H1 (cell line): ENCODE data around the gene PDGFD. TPM values are rescaled to one million over a fixed set of nuclear protein-coding genes. Genes with fewer than 3 reads are reported as not detected.
"Not testable (repeated sequence)": the region's sequence is repeated elsewhere in the genome, so short reads cannot be mapped to it uniquely, and the experiment has no call there.

ENCODE experiments used
- CTCF ChIA-PET: fragments of 300-600 bp; sonication (Branson Sonifier 250); formaldehyde crosslinking; loops from one replicate; lab custom pipeline; 2021; ENCODE audit not compliant: partially characterized antibody; lab: Charles Lee
- POLR2A ChIA-PET: fragments of 300-600 bp; sonication (Branson Sonifier 250); formaldehyde crosslinking; loops from one replicate; lab custom pipeline; 2021; ENCODE audit warnings: inconsistent platforms; ENCODE audit not compliant: partially characterized antibody; lab: Charles Lee
- DNase-seq, 2 experiments: peaks; one replicate each; pipeline versions ENCODE4 v3.0.0 to v3.0.0-alpha.2; 2010 to 2022; ENCODE audit warnings: low spot score in 2 of 2, low read depth in 1 of 2, mixed read lengths in 1 of 2
- FAIRE-seq: peaks from 2 replicates; lab custom pipeline; 2011; peaks lifted over from hg19 to GRCh38; lab: Jason Lieb, UNC
- H2AFZ ChIP-seq: 2 replicates; pipeline ENCODE4 v1.8.1; 2012; ENCODE audit warnings: low read length, inconsistent platforms
- H2AK5ac ChIP-seq: 2 replicates; pipeline ENCODE4 v1.6.1; 2013; ENCODE audit warnings: low read depth, low read length
- H2BK120ac ChIP-seq: replicated peaks from 2 replicates; pipeline ENCODE3; 2013; ENCODE audit warnings: low read depth, low read length, inconsistent platforms
- H2BK12ac ChIP-seq: 2 replicates; pipeline ENCODE4 v1.6.1; 2013; ENCODE audit warnings: low read depth, low read length
- H2BK15ac ChIP-seq: 2 replicates; pipeline ENCODE4 v1.6.1; 2013; ENCODE audit warnings: low read length
- H2BK20ac ChIP-seq: 2 replicates; pipeline ENCODE4 v1.6.1; 2013; ENCODE audit warnings: low read length
- H2BK5ac ChIP-seq: 2 replicates; pipeline ENCODE4 v1.6.1; 2013; ENCODE audit warnings: low read depth, low read length
- H3K14ac ChIP-seq: 2 replicates; pipeline ENCODE4 v1.6.1; 2013; ENCODE audit warnings: inconsistent platforms; ENCODE audit not compliant: insufficient read length
- H3K18ac ChIP-seq: 2 replicates; pipeline ENCODE4 v1.6.1; 2013; ENCODE audit warnings: low read length; ENCODE audit errors: extremely low read depth
- H3K23ac ChIP-seq: 2 replicates; pipeline ENCODE4 v1.6.1; 2013; ENCODE audit warnings: inconsistent platforms; ENCODE audit not compliant: insufficient read length
- H3K23me2 ChIP-seq: 2 replicates; pipeline ENCODE4 v1.6.1; 2013; ENCODE audit warnings: low read depth, low read length
- H3K27ac ChIP-seq: 2 replicates; pipeline ENCODE4 v1.6.1; 2011; ENCODE audit warnings: low read depth, low read length, inconsistent platforms
- H3K27me3 ChIP-seq, 4 experiments: replicated peaks in 1 of 4; 1 replicate in 1 of 4; 2 replicates in 3 of 4; pipeline versions ENCODE4 v1.6.1 to v1.8.1; 2011 to 2013; ENCODE audit warnings: low read length in 3 of 4, mild to moderate bottlenecking in 3 of 4, inconsistent platforms in 2 of 4, mixed read lengths in 2 of 4, moderate library complexity in 1 of 4; ENCODE audit not compliant: control insufficient read depth in 3 of 4, insufficient read depth in 3 of 4; ENCODE audit errors: extremely low read depth in 1 of 4
- H3K36me3 ChIP-seq, 4 experiments: 2 replicates each; pipeline versions ENCODE4 v1.6.1 to v1.8.1; 2011 to 2013; ENCODE audit warnings: mild to moderate bottlenecking in 4 of 4, low read length in 3 of 4, moderate library complexity in 2 of 4, control low read depth in 1 of 4, inconsistent platforms in 1 of 4; ENCODE audit not compliant: insufficient read depth in 4 of 4, control insufficient read depth in 2 of 4
- H3K4ac ChIP-seq: replicated peaks from 2 replicates; pipeline ENCODE3; 2013; ENCODE audit warnings: low read length, low read depth, mixed read lengths, inconsistent platforms; ENCODE audit not compliant: insufficient read length
- H3K4me1 ChIP-seq, 4 experiments: replicated peaks in 1 of 4; 1 replicate in 1 of 4; 2 replicates in 3 of 4; pipeline versions ENCODE4 v1.6.1 to v1.8.1; 2011 to 2013; ENCODE audit warnings: low read length in 3 of 4, inconsistent platforms in 2 of 4, mixed read lengths in 1 of 4; ENCODE audit not compliant: insufficient read depth in 4 of 4, control insufficient read depth in 3 of 4
- H3K4me2 ChIP-seq, 2 experiments: 2 replicates each; pipeline versions ENCODE4 v1.6.1 to v1.8.1; 2011 to 2013; ENCODE audit warnings: low read depth in 2 of 2, low read length in 2 of 2, control low read depth in 1 of 2, inconsistent platforms in 1 of 2, mild to moderate bottlenecking in 1 of 2; ENCODE audit not compliant: insufficient read depth in 1 of 2
- H3K4me3 ChIP-seq, 4 experiments: fragments of 200-600, 300-600 bp in 1 of 4; sonication (generic), shearing (Covaris generic), sonication (Bioruptor Twin) in 1 of 4; 2 replicates each; pipeline versions ENCODE4 v1.5.1 to v1.8.1; 2011 to 2016; ENCODE audit warnings: low read length in 4 of 4, low read depth in 3 of 4, control low read depth in 2 of 4, inconsistent platforms in 2 of 4, mild to moderate bottlenecking in 2 of 4, mixed read lengths in 1 of 4, moderate library complexity in 1 of 4; ENCODE audit not compliant: insufficient read depth in 2 of 4; ENCODE audit errors: extremely low read depth in 1 of 4
- H3K56ac ChIP-seq: replicated peaks from 2 replicates; pipeline ENCODE3; 2013; ENCODE audit warnings: low read depth, mild to moderate bottlenecking, mixed read lengths, low read length, inconsistent platforms; ENCODE audit not compliant: insufficient read length
- H3K79me1 ChIP-seq: 2 replicates; pipeline ENCODE4 v1.6.1; 2013; ENCODE audit warnings: low read depth, low read length, control low read depth
- H3K79me2 ChIP-seq, 2 experiments: 2 replicates each; pipeline versions ENCODE4 v1.6.1 to v1.8.1; 2012 to 2013; ENCODE audit warnings: low read length in 2 of 2, mild to moderate bottlenecking in 2 of 2, inconsistent platforms in 1 of 2; ENCODE audit not compliant: insufficient read depth in 2 of 2, control insufficient read depth in 1 of 2
- H3K9ac ChIP-seq, 4 experiments: replicated peaks in 1 of 4; 1 replicate in 1 of 4; 2 replicates in 3 of 4; pipeline versions ENCODE4 v1.6.1 to v1.8.1; 2011 to 2013; ENCODE audit warnings: low read depth in 3 of 4, low read length in 3 of 4, control low read depth in 2 of 4, mild to moderate bottlenecking in 2 of 4, moderate library complexity in 2 of 4, inconsistent platforms in 1 of 4; ENCODE audit errors: extremely low read depth in 1 of 4
- H3K9me3 ChIP-seq, 2 experiments: 2 replicates each; pipeline versions ENCODE4 v1.6.1 to v1.8.1; 2012 to 2013; ENCODE audit warnings: mild to moderate bottlenecking in 2 of 2, moderate library complexity in 2 of 2, control low read depth in 1 of 2, inconsistent platforms in 1 of 2, low read depth in 1 of 2, low read length in 1 of 2, mixed read lengths in 1 of 2; ENCODE audit not compliant: insufficient read depth in 2 of 2
- H4K20me1 ChIP-seq, 2 experiments: replicated peaks in 1 of 2; 2 replicates each; pipeline versions ENCODE3 to v1.8.1; 2011 to 2013; ENCODE audit warnings: inconsistent platforms in 2 of 2, low read length in 2 of 2, mild to moderate bottlenecking in 1 of 2; ENCODE audit not compliant: insufficient read depth in 2 of 2, control insufficient read depth in 1 of 2
- H4K5ac ChIP-seq: 2 replicates; pipeline ENCODE4 v1.6.1; 2013; ENCODE audit warnings: low read length, low read depth, mixed read lengths, inconsistent platforms; ENCODE audit not compliant: insufficient read length
- H4K8ac ChIP-seq: 2 replicates; pipeline ENCODE4 v1.8.0; 2013; ENCODE audit warnings: mild to moderate bottlenecking, moderate library complexity, low read length, inconsistent platforms; ENCODE audit not compliant: insufficient read depth; ENCODE audit errors: extremely low read depth
- H4K91ac ChIP-seq: replicated peaks from 2 replicates; pipeline ENCODE3; 2013; ENCODE audit warnings: low read length, mixed read lengths, inconsistent platforms; ENCODE audit not compliant: insufficient read length
- WGBS, 2 experiments: shearing (Covaris generic) in 1 of 2; methylation state at CpG; one replicate each; pipeline versions ENCODE4 v1.1.6 to v1.1.7; 2013 to 2015; ENCODE audit warnings: low lambda C conversion rate in 2 of 2, mixed read lengths in 2 of 2, inconsistent platforms in 1 of 2, low coverage in 1 of 2, missing lambda C conversion rate in 1 of 2; ENCODE audit not compliant: insufficient replicate concordance in 2 of 2, insufficient coverage in 1 of 2, insufficient read length in 1 of 2; ENCODE audit errors: extremely low coverage in 1 of 2, missing lambda C conversion rate in 1 of 2; 5-methylcytosine and 5-hydroxymethylcytosine counted together
- polyA plus RNA-seq, 7 experiments: library from polyadenylated mRNA; depleted of rRNA in 3 of 7; stranded (reverse) in 5 of 7; unstranded in 2 of 7; fragments of >200 nt in 5 of 7; fragments of 200-250 nt in 2 of 7; gene quantifications; 1 replicate in 5 of 7; 2 replicates in 1 of 7; 4 replicates in 1 of 7; pipeline versions ENCODE4 v1.2.1 to v1.2.3, GENCODE V29; 2011 to 2013; ENCODE audit warnings: missing spikeins in 2 of 7, mixed read lengths in 2 of 7
- total RNA-seq: library from RNA; stranded (reverse); fragmentation: NEBNext Ultra II Directional; extraction: Animal tissue kit (Norgen Biotek cat#: 25700); gene quantifications from 2 replicates; pipeline ENCODE4 v1.2.1, GENCODE V29; 2021

PDGFD gene
- total and polyA plus RNA-seq, 2 of the 8 experiments (the other 6 are each of a cell fraction or from before 2014, with no cell fraction given) = 1.1 to 3.9 TPM

DNA sequence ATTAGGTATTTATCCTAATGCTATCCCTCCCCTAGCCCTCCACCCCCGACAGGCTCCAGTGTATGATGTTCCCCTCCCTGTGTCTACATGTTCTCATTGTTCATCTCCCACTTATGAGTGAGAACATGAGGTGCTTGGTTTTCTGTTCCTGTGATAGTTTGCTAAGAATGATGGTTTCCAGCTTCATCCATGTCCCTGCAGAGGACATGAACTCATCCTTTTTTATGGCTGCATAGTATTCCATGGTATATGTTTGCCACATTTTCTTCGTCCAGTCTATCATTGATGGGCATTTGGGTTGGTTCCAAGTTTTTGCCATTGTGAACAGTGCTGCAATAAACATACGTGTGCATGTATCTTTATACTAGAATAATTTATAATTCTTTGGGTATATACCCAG, 117.1 kb downstream of the PDGFD start:
- POLR2A ChIA-PET = not testable (repeated sequence)

More for the DNA sequence above, 117.1 kb downstream of the PDGFD start:
- H3K27me3 ChIP-seq, H2BK5ac ChIP-seq, H4K5ac ChIP-seq, H4K91ac ChIP-seq, H2BK20ac ChIP-seq, H2BK120ac ChIP-seq, DNase-seq, FAIRE-seq, H3K18ac ChIP-seq, H2BK15ac ChIP-seq, H4K20me1 ChIP-seq, CTCF ChIA-PET, H3K27ac ChIP-seq, H3K9ac ChIP-seq, H3K4me3 ChIP-seq, H3K36me3 ChIP-seq, H3K79me1 ChIP-seq, H3K56ac ChIP-seq, H3K23ac ChIP-seq, H3K4ac ChIP-seq, H2AK5ac ChIP-seq, H3K9me3 ChIP-seq, H4K8ac ChIP-seq, H2AFZ ChIP-seq, H3K79me2 ChIP-seq, H3K4me1 ChIP-seq, H2BK12ac ChIP-seq, H3K23me2 ChIP-seq, H3K14ac ChIP-seq, H3K4me2 ChIP-seq: not testable (repeated sequence)
- WGBS, 2 experiments = 84% methylated on average over 3 of the region's 3 CpGs; no CpG with 5 or more reads in 1 of the 2 experiments
